LNCaP clone FGC (cell line): ENCODE measurements around the gene PPP2R5B.

Experiments
- DNase-seq: peaks from one replicate; pipeline ENCODE4 v3.0.0-alpha.2; 2011; ENCODE audit warnings: low read depth
- H3K4me3 ChIP-seq: 2 replicates; pipeline ENCODE4 v1.5.1; 2011; ENCODE audit warnings: mild to moderate bottlenecking, low read depth, low read length, control low read depth
- CTCF ChIP-seq: IDR thresholded peaks from 2 replicates; pipeline ENCODE4 v1.5.1; 2012; ENCODE audit warnings: mild to moderate bottlenecking; ENCODE audit not compliant: control insufficient read depth, insufficient read depth; ENCODE audit errors: extremely low read depth

Gene PPP2R5B

GRCh38 chr11:64900263-64900678, 24.2 kb upstream of the PPP2R5B start:
- TF ChIP-seq CTCF: no peak
- no peak overlapping the region for H3K4me3 ChIP-seq
- no peak for DNase-seq

GRCh38 chr11:64900774-64901173, 23.7 kb upstream of the PPP2R5B start:
- no peak overlapping the region for H3K4me3 ChIP-seq
- DNase-seq: no peak
- TF ChIP-seq CTCF: no peak

GRCh38 chr11:64902102-64902900, 22.2 kb upstream of the PPP2R5B start:
- no peak overlapping the region for H3K4me3 ChIP-seq
- no peak for TF ChIP-seq CTCF
- DNase-seq: no peak

GRCh38 chr11:64903291-64903833, 21.1 kb upstream of the PPP2R5B start:
- no peak for DNase-seq
- no peak overlapping the region for H3K4me3 ChIP-seq
- no peak for TF ChIP-seq CTCF

- no peak overlapping the region for H3K4me3 ChIP-seq
- DNase-seq: no peak
- no peak for TF ChIP-seq CTCF
Observed at GRCh38 chr11:64905516-64906313, 18.8 kb upstream of the PPP2R5B start.

- TF ChIP-seq CTCF: no peak
- no peak for DNase-seq
- no peak overlapping the region for H3K4me3 ChIP-seq
Observed at GRCh38 chr11:64906314-64906635, 18.2 kb upstream of the PPP2R5B start.
